Measurements from ENCODE around the gene KPNA6. TPM values are rescaled to one million over a fixed set of nuclear protein-coding genes. Genes with fewer than 3 reads are reported as not detected.
"Not testable (repeated sequence)": the region's sequence is repeated elsewhere in the genome, so short reads cannot be mapped to it uniquely, and the experiment has no call there.

The KPNA6 gene
- polyA plus RNA-seq, 3 donors: 11.0 to 26.7 (median 20.2) TPM

DNA sequence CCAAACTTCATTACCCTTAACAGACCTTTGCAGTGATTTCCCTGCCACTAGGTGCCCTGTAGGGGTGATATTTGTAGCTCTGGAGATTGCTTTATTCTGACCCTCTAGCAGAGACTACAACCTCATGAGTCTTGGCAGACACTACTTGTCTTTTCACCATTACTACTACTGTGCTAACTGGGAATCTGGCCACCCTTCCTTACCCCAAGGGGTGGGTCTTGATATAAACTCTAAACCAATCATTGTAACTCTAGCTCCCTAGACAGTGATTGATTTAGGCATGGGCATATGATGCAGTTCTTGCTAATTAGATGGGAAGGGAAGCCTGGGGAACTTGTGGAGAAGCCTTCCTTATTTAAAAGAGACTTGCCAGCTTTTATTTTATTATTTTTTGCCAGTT, 3.9 kb downstream of the KPNA6 start:
- intact Hi-C loops (cut with micrococcal nuclease): loop anchor here in 1 of 2 donors (5.0 kb wide), 1 partner anchor 281 kb away; the partner anchor contains the start of gene BSDC1
- peaks cover 0 to 2% (median 0%) of the 10 kb centered on the region in 3 donors for H3K27me3 Mint-ChIP-seq (ENCODE audit: low read depth in 3 of 3)
- Histone ChIP-seq H2AFZ (ENCODE audit: insufficient read depth, low read depth, low read length, poor library complexity, severe bottlenecking) (no peak overlapping the region), H3K9ac (ENCODE audit: insufficient read depth, low read length, poor library complexity, severe bottlenecking) (no peak overlapping the region), H3K27ac (ENCODE audit: low read depth in 1 of 2, low read length in 2 of 2) (peak overlapping the region in 1 of 2 donors; percentile 4), H3K36me3 (replicated peaks in 1 of 2; ENCODE audit: control insufficient read depth in 1 of 2, insufficient read depth in 2 of 2, low read length in 2 of 2) (peaks cover 2 to 11% of the 10 kb centered on the region in 2 donors), H3K4me2 (replicated peaks; ENCODE audit: extremely low read depth, low read length, poor library complexity, severe bottlenecking) (no peak overlapping the region), H4K20me1 (ENCODE audit: insufficient read depth, low read length) (peaks cover 80% of the 10 kb centered on the region), H3K27me3 (ENCODE audit: control insufficient read depth in 2 of 2, insufficient read depth in 2 of 2, low read length in 2 of 2) (no peaks in the 10 kb centered on the region), H3K9me3 (replicated peaks in 1 of 2; ENCODE audit: control insufficient read depth in 1 of 2, insufficient read depth in 1 of 2, low read length in 2 of 2) (no peaks in the 10 kb centered on the region), H3K4me1 (ENCODE audit: control insufficient read depth in 1 of 2, insufficient read depth in 2 of 2, low read length in 2 of 2) (peaks cover 20 to 30% of the 10 kb centered on the region in 2 donors), H3K4me3 (replicated peaks in 1 of 3; ENCODE audit: low read depth in 2 of 3, low read length in 3 of 3) (no peak overlapping the region), H3K79me2 (ENCODE audit: insufficient read depth, low read length) (peaks cover 89% of the 10 kb centered on the region)
- peaks cover 43% of the 10 kb centered on the region for H3K4me1 Mint-ChIP-seq
- TF ChIP-seq, protein P1, sequence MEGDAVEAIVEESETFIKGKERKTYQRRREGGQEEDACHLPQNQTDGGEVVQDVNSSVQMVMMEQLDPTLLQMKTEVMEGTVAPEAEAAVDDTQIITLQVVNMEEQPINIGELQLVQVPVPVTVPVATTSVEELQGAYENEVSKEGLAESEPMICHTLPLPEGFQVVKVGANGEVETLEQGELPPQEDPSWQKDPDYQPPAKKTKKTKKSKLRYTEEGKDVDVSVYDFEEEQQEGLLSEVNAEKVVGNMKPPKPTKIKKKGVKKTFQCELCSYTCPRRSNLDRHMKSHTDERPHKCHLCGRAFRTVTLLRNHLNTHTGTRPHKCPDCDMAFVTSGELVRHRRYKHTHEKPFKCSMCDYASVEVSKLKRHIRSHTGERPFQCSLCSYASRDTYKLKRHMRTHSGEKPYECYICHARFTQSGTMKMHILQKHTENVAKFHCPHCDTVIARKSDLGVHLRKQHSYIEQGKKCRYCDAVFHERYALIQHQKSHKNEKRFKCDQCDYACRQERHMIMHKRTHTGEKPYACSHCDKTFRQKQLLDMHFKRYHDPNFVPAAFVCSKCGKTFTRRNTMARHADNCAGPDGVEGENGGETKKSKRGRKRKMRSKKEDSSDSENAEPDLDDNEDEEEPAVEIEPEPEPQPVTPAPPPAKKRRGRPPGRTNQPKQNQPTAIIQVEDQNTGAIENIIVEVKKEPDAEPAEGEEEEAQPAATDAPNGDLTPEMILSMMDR (IDR thresholded peaks at IDR 0.05): no peak
- peaks cover 0 to 2% (median 0%) of the 10 kb centered on the region in 7 donors for H3K9me3 Mint-ChIP-seq
- no peak overlapping the region for H3K4me3 Mint-ChIP-seq
- peaks cover 12 to 28% of the 10 kb centered on the region in 2 donors for H3K36me3 Mint-ChIP-seq
- peak overlapping the region in 3 of 7 donors; percentile 35 to 54 (median 46) for H3K27ac Mint-ChIP-seq
- no peak for DNase-seq

DNA sequence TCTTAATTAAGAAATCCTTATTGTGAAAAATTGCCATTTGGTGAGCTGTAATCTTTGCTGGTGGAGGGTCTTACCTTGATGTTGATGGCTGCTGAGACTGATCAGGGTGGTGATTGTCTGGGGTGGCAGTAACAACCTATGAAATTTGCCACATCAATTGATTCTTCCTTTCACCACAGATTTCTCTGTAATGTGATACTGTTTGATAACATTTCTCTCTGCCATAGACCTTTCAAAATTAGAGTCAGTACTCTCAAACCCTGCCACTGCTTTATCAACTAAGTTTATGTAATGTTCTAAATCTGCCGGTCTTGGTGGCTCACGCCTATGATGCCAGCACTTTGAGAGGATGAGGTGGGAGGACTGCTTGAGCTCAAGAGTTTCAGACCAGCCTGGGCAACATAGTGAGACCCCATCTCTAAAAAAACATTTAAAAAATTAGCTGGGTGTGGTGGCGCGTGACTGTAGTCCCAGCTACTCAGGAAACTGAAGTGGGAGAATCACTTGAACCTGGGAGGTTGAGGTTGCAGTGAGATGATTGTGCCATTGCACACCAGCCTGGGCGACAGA, 5.0 kb downstream of the KPNA6 start:
- Mint-ChIP-seq H3K9me3 (peaks cover 0 to 2% (median 0%) of the 10 kb centered on the region in 7 donors), H3K36me3 (peaks cover 14 to 29% of the 10 kb centered on the region in 2 donors), H3K4me3 (no peak overlapping the region), H3K27me3 (ENCODE audit: low read depth in 3 of 3) (peaks cover 0 to 2% (median 0%) of the 10 kb centered on the region in 3 donors), H3K27ac (peak overlapping the region in 1 of 7 donors; percentile 25), H3K4me1 (peaks cover 38% of the 10 kb centered on the region)
- TF ChIP-seq, protein P1 (IDR thresholded peaks at IDR 0.05): no peak
- Histone ChIP-seq H2AFZ (ENCODE audit: insufficient read depth, low read depth, low read length, poor library complexity, severe bottlenecking) (no peak overlapping the region), H3K9ac (ENCODE audit: insufficient read depth, low read length, poor library complexity, severe bottlenecking) (no peak overlapping the region), H3K9me3 (replicated peaks in 1 of 2; ENCODE audit: control insufficient read depth in 1 of 2, insufficient read depth in 1 of 2, low read length in 2 of 2) (no peaks in the 10 kb centered on the region), H3K4me2 (replicated peaks; ENCODE audit: extremely low read depth, low read length, poor library complexity, severe bottlenecking) (no peak overlapping the region), H3K4me1 (ENCODE audit: control insufficient read depth in 1 of 2, insufficient read depth in 2 of 2, low read length in 2 of 2) (peaks cover 13 to 22% of the 10 kb centered on the region in 2 donors), H3K27me3 (ENCODE audit: control insufficient read depth in 2 of 2, insufficient read depth in 2 of 2, low read length in 2 of 2) (no peaks in the 10 kb centered on the region), H3K36me3 (replicated peaks in 1 of 2; ENCODE audit: control insufficient read depth in 1 of 2, insufficient read depth in 2 of 2, low read length in 2 of 2) (peaks cover 2 to 12% of the 10 kb centered on the region in 2 donors), H4K20me1 (ENCODE audit: insufficient read depth, low read length) (peaks cover 91% of the 10 kb centered on the region), H3K79me2 (ENCODE audit: insufficient read depth, low read length) (peaks cover 100% of the 10 kb centered on the region), H3K4me3 (replicated peaks in 1 of 3; ENCODE audit: low read depth in 2 of 3, low read length in 3 of 3) (no peak overlapping the region), H3K27ac (ENCODE audit: low read depth in 1 of 2, low read length in 2 of 2) (no peak overlapping the region)
- 90% methylated on average over 2 of the region's 5 CpGs for WGBS (ENCODE audit: insufficient coverage)
- intact Hi-C loops (cut with micrococcal nuclease): loop anchor here in 1 of 2 donors (5.0 kb wide), 1 partner anchor 279 kb away; the partner anchor contains the start of gene BSDC1
- DNase-seq: no peak

DNA sequence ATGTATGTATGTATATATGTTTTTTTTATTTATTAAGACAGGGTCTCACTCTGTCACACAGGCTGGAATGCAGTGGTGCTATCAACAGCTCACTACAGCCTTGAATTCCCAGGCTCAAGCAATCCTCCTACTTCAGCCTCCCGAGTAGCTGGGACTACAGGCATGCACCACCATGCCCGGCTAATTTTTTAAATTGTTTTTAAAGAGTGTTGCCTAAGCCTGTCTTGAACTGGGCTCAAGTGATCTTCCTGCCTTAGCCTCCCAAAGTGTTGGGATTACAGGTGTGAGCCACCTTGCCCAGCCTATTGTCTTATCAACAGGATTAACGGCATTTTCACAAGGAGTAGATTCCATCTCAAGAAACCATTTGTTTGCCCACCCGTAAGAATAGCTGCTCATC, 5.6 kb downstream of the KPNA6 start:
- Histone ChIP-seq H3K4me1 (ENCODE audit: control insufficient read depth in 1 of 2, insufficient read depth in 2 of 2, low read length in 2 of 2) (peaks cover 13 to 20% of the 10 kb centered on the region in 2 donors), H3K36me3 (replicated peaks in 1 of 2; ENCODE audit: control insufficient read depth in 1 of 2, insufficient read depth in 2 of 2, low read length in 2 of 2) (peaks cover 2 to 12% of the 10 kb centered on the region in 2 donors), H4K20me1 (ENCODE audit: insufficient read depth, low read length) (peaks cover 96% of the 10 kb centered on the region), H3K79me2 (ENCODE audit: insufficient read depth, low read length) (peaks cover 100% of the 10 kb centered on the region)
- intact Hi-C loops (cut with micrococcal nuclease): loop anchor here in 1 of 2 donors (5.0 kb wide), 1 partner anchor 279 kb away; the partner anchor contains the start of gene BSDC1
- H3K27ac ChIP-seq (ENCODE audit: low read depth in 1 of 2, low read length in 2 of 2); H3K27ac Mint-ChIP-seq; H3K4me3 ChIP-seq (replicated peaks in 1 of 3; ENCODE audit: low read depth in 2 of 3, low read length in 3 of 3); H3K27me3 ChIP-seq (ENCODE audit: control insufficient read depth in 2 of 2, insufficient read depth in 2 of 2, low read length in 2 of 2); H3K4me2 ChIP-seq (replicated peaks; ENCODE audit: extremely low read depth, low read length, poor library complexity, severe bottlenecking); DNase-seq; H3K4me3 Mint-ChIP-seq; H3K9me3 ChIP-seq (replicated peaks in 1 of 2; ENCODE audit: control insufficient read depth in 1 of 2, insufficient read depth in 1 of 2, low read length in 2 of 2); H2AFZ ChIP-seq (ENCODE audit: insufficient read depth, low read depth, low read length, poor library complexity, severe bottlenecking); H3K9ac ChIP-seq (ENCODE audit: insufficient read depth, low read length, poor library complexity, severe bottlenecking); H3K27me3 Mint-ChIP-seq (ENCODE audit: low read depth in 3 of 3); H3K9me3 Mint-ChIP-seq: not testable (repeated sequence)
- peaks cover 38% of the 10 kb centered on the region for H3K4me1 Mint-ChIP-seq
- 100% methylated on average over 2 of the region's 4 CpGs for WGBS (ENCODE audit: insufficient coverage)
- H3K36me3 Mint-ChIP-seq: peaks cover 16 to 29% of the 10 kb centered on the region in 2 donors
